Skeletal muscle tissue (tissue), 4 donors: ENCODE data around the gene LAMA4. TPM values are rescaled to one million over a fixed set of nuclear protein-coding genes. Genes with fewer than 3 reads are reported as not detected.
A peak's percentile ranks its signal among the peaks of the same experiment; 100 is the strongest.

Experiments
- H3K27ac ChIP-seq: one replicate; pipeline ENCODE4 v1.7.0; 2013; ENCODE audit warnings: mild to moderate bottlenecking, low read depth, low read length, inconsistent platforms
- H3K27me3 ChIP-seq, 3 donors: one replicate each; pipeline ENCODE4 v1.7.0; 2013; ENCODE audit warnings: low read length in 3 of 3; ENCODE audit not compliant: control insufficient read depth in 3 of 3, insufficient read depth in 3 of 3
- H3K36me3 ChIP-seq, 3 donors: one replicate each; pipeline ENCODE4 v1.7.0; 2013; ENCODE audit warnings: low read length in 3 of 3; ENCODE audit not compliant: control insufficient read depth in 3 of 3, insufficient read depth in 3 of 3
- H3K4me1 ChIP-seq, 3 donors: one replicate each; pipeline ENCODE4 v1.7.0; 2013; ENCODE audit warnings: low read length in 3 of 3, mild to moderate bottlenecking in 3 of 3; ENCODE audit not compliant: control insufficient read depth in 3 of 3, insufficient read depth in 3 of 3
- H3K4me3 ChIP-seq, 3 donors: one replicate each; pipeline ENCODE4 v1.7.0; 2013; ENCODE audit warnings: low read length in 3 of 3
- H3K9ac ChIP-seq, 3 donors: one replicate each; pipeline ENCODE4 v1.7.0; 2013; ENCODE audit warnings: low read length in 3 of 3, mild to moderate bottlenecking in 3 of 3, moderate library complexity in 2 of 3, low read depth in 1 of 3
- H3K9me3 ChIP-seq, 3 donors: one replicate each; pipeline ENCODE4 v1.7.0; 2013; ENCODE audit warnings: low read length in 3 of 3; ENCODE audit not compliant: control insufficient read depth in 3 of 3
- total RNA-seq: library from RNA; depleted of rRNA; stranded (reverse); fragments of >200 nt; gene quantifications from one replicate; pipeline ENCODE4 v1.2.3, GENCODE V29; 2014
- donor health status: Osteomylitis.

The LAMA4 gene, protein sequence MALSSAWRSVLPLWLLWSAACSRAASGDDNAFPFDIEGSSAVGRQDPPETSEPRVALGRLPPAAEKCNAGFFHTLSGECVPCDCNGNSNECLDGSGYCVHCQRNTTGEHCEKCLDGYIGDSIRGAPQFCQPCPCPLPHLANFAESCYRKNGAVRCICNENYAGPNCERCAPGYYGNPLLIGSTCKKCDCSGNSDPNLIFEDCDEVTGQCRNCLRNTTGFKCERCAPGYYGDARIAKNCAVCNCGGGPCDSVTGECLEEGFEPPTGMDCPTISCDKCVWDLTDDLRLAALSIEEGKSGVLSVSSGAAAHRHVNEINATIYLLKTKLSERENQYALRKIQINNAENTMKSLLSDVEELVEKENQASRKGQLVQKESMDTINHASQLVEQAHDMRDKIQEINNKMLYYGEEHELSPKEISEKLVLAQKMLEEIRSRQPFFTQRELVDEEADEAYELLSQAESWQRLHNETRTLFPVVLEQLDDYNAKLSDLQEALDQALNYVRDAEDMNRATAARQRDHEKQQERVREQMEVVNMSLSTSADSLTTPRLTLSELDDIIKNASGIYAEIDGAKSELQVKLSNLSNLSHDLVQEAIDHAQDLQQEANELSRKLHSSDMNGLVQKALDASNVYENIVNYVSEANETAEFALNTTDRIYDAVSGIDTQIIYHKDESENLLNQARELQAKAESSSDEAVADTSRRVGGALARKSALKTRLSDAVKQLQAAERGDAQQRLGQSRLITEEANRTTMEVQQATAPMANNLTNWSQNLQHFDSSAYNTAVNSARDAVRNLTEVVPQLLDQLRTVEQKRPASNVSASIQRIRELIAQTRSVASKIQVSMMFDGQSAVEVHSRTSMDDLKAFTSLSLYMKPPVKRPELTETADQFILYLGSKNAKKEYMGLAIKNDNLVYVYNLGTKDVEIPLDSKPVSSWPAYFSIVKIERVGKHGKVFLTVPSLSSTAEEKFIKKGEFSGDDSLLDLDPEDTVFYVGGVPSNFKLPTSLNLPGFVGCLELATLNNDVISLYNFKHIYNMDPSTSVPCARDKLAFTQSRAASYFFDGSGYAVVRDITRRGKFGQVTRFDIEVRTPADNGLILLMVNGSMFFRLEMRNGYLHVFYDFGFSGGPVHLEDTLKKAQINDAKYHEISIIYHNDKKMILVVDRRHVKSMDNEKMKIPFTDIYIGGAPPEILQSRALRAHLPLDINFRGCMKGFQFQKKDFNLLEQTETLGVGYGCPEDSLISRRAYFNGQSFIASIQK (N-terminal part only)
- 248 TPM for total RNA-seq

- Histone ChIP-seq H3K36me3 (no peaks in the 10 kb centered on the region), H3K27ac (peak within 1 kb of the TSS; percentile 77), H3K9ac (peak within 1 kb of the TSS; percentile 79 to 86 (median 84)), H3K27me3 (no peaks in the 10 kb centered on the region), H3K4me3 (peak within 1 kb of the TSS; percentile 81 to 91 (median 87)), H3K9me3 (no peaks in the 10 kb centered on the region), H3K4me1 (peaks cover 6 to 17% (median 7%) of the 10 kb centered on the region in 3 donors)
These were observed at the start of gene LAMA4 for GRCh38 chr6:112253841-112254816. LAMA4 (minus strand) TSS chr6:112254567; CDS start chr6:112254150, 417 bp downstream.

- Histone ChIP-seq H3K4me3 (no peak overlapping the region), H3K9me3 (no peaks in the 10 kb centered on the region), H3K27me3 (no peaks in the 10 kb centered on the region), H3K4me1 (peaks cover 0 to 12% (median 2%) of the 10 kb centered on the region in 3 donors), H3K27ac (no peak overlapping the region), H3K36me3 (no peaks in the 10 kb centered on the region), H3K9ac (no peak overlapping the region)
These were observed 47.9 kb upstream of the LAMA4 start for GRCh38 chr6:112302142-112302705.

DNA sequence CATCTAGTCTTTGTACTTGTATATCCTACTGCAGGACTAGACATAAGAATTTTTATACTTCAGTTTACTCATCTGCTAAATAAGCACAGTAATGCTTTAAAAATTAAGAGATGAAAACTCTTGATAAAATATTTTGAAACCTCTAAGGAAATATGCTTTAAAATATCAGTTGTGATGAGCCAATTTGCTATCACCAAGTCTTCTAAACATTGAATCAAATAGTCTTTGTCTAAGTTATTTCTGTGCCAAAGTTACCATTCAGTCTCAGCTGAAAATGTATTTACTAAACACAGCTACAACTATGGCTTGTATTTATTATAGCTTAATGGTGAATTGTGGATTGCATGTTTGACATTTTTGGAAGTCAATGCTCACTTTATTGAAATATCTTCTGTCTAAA is 46.5 kb upstream of the LAMA4 start:
- no peaks in the 10 kb centered on the region for H3K36me3 ChIP-seq
- H3K27me3 ChIP-seq: no peaks in the 10 kb centered on the region
- H3K4me3 ChIP-seq: no peak overlapping the region
- no peaks in the 10 kb centered on the region for H3K9me3 ChIP-seq
- H3K27ac ChIP-seq: no peak overlapping the region
- H3K9ac ChIP-seq: no peak overlapping the region
- H3K4me1 ChIP-seq: peaks cover 0 to 12% (median 2%) of the 10 kb centered on the region in 3 donors

GRCh38 chr6:112298816-112299281 is 44.5 kb upstream of the LAMA4 start:
- Histone ChIP-seq H3K4me1 (peaks cover 0 to 12% (median 2%) of the 10 kb centered on the region in 3 donors), H3K9ac (no peak overlapping the region), H3K27me3 (no peaks in the 10 kb centered on the region), H3K9me3 (no peaks in the 10 kb centered on the region), H3K36me3 (no peaks in the 10 kb centered on the region), H3K27ac (peak overlapping the region; percentile 65), H3K4me3 (no peak overlapping the region)

- Histone ChIP-seq H3K9me3 (no peaks in the 10 kb centered on the region), H3K27me3 (no peaks in the 10 kb centered on the region), H3K36me3 (no peaks in the 10 kb centered on the region), H3K27ac (peak overlapping the region; percentile 70), H3K4me3 (no peak overlapping the region), H3K4me1 (peaks cover 0 to 12% (median 2%) of the 10 kb centered on the region in 3 donors), H3K9ac (peak overlapping the region in 1 of 3 donors; percentile 20)
These were observed 43.8 kb upstream of the LAMA4 start for GRCh38 chr6:112298021-112298745.

- H3K4me3 ChIP-seq: no peak overlapping the region
- no peaks in the 10 kb centered on the region for H3K36me3 ChIP-seq
- peaks cover 0 to 12% (median 2%) of the 10 kb centered on the region in 3 donors for H3K4me1 ChIP-seq
- no peak overlapping the region for H3K9ac ChIP-seq
- H3K27ac ChIP-seq: no peak overlapping the region
- H3K9me3 ChIP-seq: no peaks in the 10 kb centered on the region
- H3K27me3 ChIP-seq: no peaks in the 10 kb centered on the region
These were observed 42.3 kb upstream of the LAMA4 start for GRCh38 chr6:112296694-112297093.

DNA sequence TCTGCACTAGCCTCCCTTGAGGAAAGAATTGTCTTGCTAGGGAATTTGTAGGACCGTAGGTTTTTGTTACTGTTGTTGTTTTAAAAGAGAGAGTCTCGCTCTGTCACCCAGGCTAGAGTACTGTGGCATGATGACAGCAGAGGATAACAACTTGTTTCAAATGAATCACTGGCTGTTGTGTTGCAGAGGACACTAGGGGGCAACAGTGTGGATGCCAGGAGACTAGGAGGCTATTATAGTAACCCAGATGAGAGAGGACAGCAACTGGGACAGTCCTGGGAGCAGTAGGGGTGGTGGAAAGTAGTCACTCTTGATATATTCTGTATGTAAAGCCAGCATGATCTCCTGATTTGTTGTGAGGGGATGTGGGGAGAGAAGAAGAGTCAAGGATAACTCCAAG is 41.8 kb upstream of the LAMA4 start:
- H3K4me3 ChIP-seq: no peak overlapping the region
- H3K36me3 ChIP-seq: no peaks in the 10 kb centered on the region
- H3K4me1 ChIP-seq: peaks cover 0 to 12% (median 2%) of the 10 kb centered on the region in 3 donors
- no peak overlapping the region for H3K9ac ChIP-seq
- H3K9me3 ChIP-seq: no peaks in the 10 kb centered on the region
- H3K27ac ChIP-seq: no peak overlapping the region
- H3K27me3 ChIP-seq: no peaks in the 10 kb centered on the region

- H3K9me3 ChIP-seq: no peaks in the 10 kb centered on the region
- H3K27ac ChIP-seq: no peak overlapping the region
- no peak overlapping the region for H3K4me3 ChIP-seq
- no peak overlapping the region for H3K9ac ChIP-seq
- H3K36me3 ChIP-seq: no peaks in the 10 kb centered on the region
- H3K27me3 ChIP-seq: no peaks in the 10 kb centered on the region
- H3K4me1 ChIP-seq: peaks cover 0 to 7% (median 0%) of the 10 kb centered on the region in 3 donors
These were observed 36.9 kb upstream of the LAMA4 start for GRCh38 chr6:112291161-112291762.
